Endothelial cell of umbilical vein (primary cell): ENCODE data around the gene STUM. TPM values are rescaled to one million over a fixed set of nuclear protein-coding genes. Genes with fewer than 3 reads are reported as not detected.

ENCODE experiments used
- BruUV-seq: library from RNA; stranded (reverse); fragments of 400-500 nt; replicated peaks from 2 replicates; lab custom pipeline; 2021; lab: Mats Ljungman, UMichigan
- CTCF ChIA-PET: fragments of 300-600, 350-600 bp; sonication (Branson Sonifier 250); formaldehyde crosslinking; loops from one replicate; lab custom pipeline; 2021; ENCODE audit warnings: antibody characterized with exemption, inconsistent platforms; lab: Charles Lee
- POLR2A ChIA-PET: fragments of 300-600, 350-600 bp; sonication (Branson Sonifier 250); formaldehyde crosslinking; loops from one replicate; lab custom pipeline; 2021; ENCODE audit warnings: antibody characterized with exemption, inconsistent platforms; lab: Charles Lee
- DNase-seq: peaks from one replicate; pipeline ENCODE4 v3.0.0-alpha.2; 2011; ENCODE audit warnings: low read depth, low spot score
- FAIRE-seq: peaks from 2 replicates; lab custom pipeline; 2011; peaks lifted over from hg19 to GRCh38; lab: Jason Lieb, UNC
- H2AFZ ChIP-seq: 2 replicates; pipeline ENCODE4 v1.6.0; 2012; ENCODE audit warnings: low read depth, low read length, control low read depth, inconsistent platforms
- H3K27ac ChIP-seq: 2 replicates; pipeline ENCODE4 v1.5.1; 2011; ENCODE audit warnings: low read depth, mild to moderate bottlenecking, control low read depth, low read length, moderate library complexity; ENCODE audit not compliant: insufficient read depth
- H3K27me3 ChIP-seq, 2 experiments: 2 replicates each; pipeline versions ENCODE4 v1.6.0 to v1.6.1; 2011; ENCODE audit warnings: low read length in 2 of 2, mixed read lengths in 1 of 2; ENCODE audit not compliant: control insufficient read depth in 2 of 2, insufficient read depth in 2 of 2
- H3K36me3 ChIP-seq, 2 experiments: 2 replicates in 1 of 2; 3 replicates in 1 of 2; pipeline ENCODE4 v1.5.1; 2011; ENCODE audit warnings: low read length in 2 of 2, mild to moderate bottlenecking in 1 of 2, moderate library complexity in 1 of 2; ENCODE audit not compliant: control insufficient read depth in 2 of 2, insufficient read depth in 2 of 2; ENCODE audit errors: extremely low read depth in 1 of 2
- H3K4me1 ChIP-seq: 3 replicates; pipeline ENCODE4 v1.5.1; 2011; ENCODE audit warnings: mild to moderate bottlenecking, low read length; ENCODE audit not compliant: control insufficient read depth, insufficient read depth; ENCODE audit errors: extremely low read depth
- H3K4me2 ChIP-seq: 2 replicates; pipeline ENCODE4 v1.6.1; 2011; ENCODE audit warnings: low read length, control low read depth, mixed read lengths; ENCODE audit not compliant: insufficient read depth
- H3K4me3 ChIP-seq, 3 experiments: fragments of 200-600 bp in 1 of 3; sonication (generic), shearing (Covaris generic) in 1 of 3; replicated peaks in 1 of 3; 2 replicates each; pipeline ENCODE4 v1.5.1; 2011 to 2016; ENCODE audit warnings: control low read depth in 3 of 3, low read length in 3 of 3, mild to moderate bottlenecking in 2 of 3, inconsistent platforms in 1 of 3, low read depth in 1 of 3, moderate library complexity in 1 of 3; ENCODE audit not compliant: insufficient read depth in 1 of 3
- H3K79me2 ChIP-seq: 2 replicates; pipeline ENCODE4 v1.6.0; 2012; ENCODE audit warnings: low read length, inconsistent platforms; ENCODE audit not compliant: control insufficient read depth, insufficient read depth
- H3K9ac ChIP-seq: replicated peaks from 2 replicates; pipeline ENCODE3; 2011; ENCODE audit warnings: low read length, control low read depth; ENCODE audit not compliant: insufficient read depth; ENCODE audit errors: extremely low read depth
- H3K9me1 ChIP-seq: replicated peaks from 3 replicates; pipeline ENCODE4 v1.6.0; 2011; ENCODE audit warnings: mild to moderate bottlenecking, low read length; ENCODE audit not compliant: control insufficient read depth, insufficient read depth; ENCODE audit errors: extremely low read depth
- H3K9me3 ChIP-seq: replicated peaks from 2 replicates; pipeline ENCODE4 v1.5.1; 2012; ENCODE audit warnings: low read length, inconsistent platforms; ENCODE audit not compliant: control insufficient read depth, insufficient read depth
- H4K20me1 ChIP-seq: replicated peaks from 2 replicates; pipeline ENCODE3; 2011; ENCODE audit warnings: mild to moderate bottlenecking, low read length; ENCODE audit not compliant: control insufficient read depth, insufficient read depth; ENCODE audit errors: extremely low read depth
- CTCF ChIP-seq, 2 donors: IDR thresholded peaks; 1 replicate in 1 of 2; 2 replicates in 1 of 2; pipeline ENCODE4 v1.5.1; 2011; ENCODE audit warnings: low read length in 2 of 2, mild to moderate bottlenecking in 2 of 2, moderate library complexity in 2 of 2, control low read depth in 1 of 2, inconsistent platforms in 1 of 2, low read depth in 1 of 2; ENCODE audit not compliant: insufficient read depth in 1 of 2; ENCODE audit errors: extremely low read depth in 1 of 2
- EZH2 ChIP-seq: IDR thresholded peaks from 2 replicates; pipeline ENCODE4 v1.6.1; 2012; ENCODE audit warnings: borderline replicate concordance, low read depth, mild to moderate bottlenecking, moderate library complexity, low read length, inconsistent platforms; ENCODE audit not compliant: severe bottlenecking
- FOS ChIP-seq: IDR thresholded peaks from 2 replicates; pipeline ENCODE4 v1.6.1; 2011; ENCODE audit warnings: mild to moderate bottlenecking, low read length, moderate library complexity, borderline replicate concordance; ENCODE audit not compliant: insufficient read depth
- GATA2 ChIP-seq: IDR thresholded peaks from 2 replicates; pipeline ENCODE4 v1.7.0; 2011; ENCODE audit warnings: low read depth, mild to moderate bottlenecking, moderate library complexity, mixed read lengths, low read length; ENCODE audit not compliant: insufficient read length, insufficient read depth
- MAX ChIP-seq: IDR thresholded peaks from 2 replicates; pipeline ENCODE4 v1.6.1; 2011; ENCODE audit not compliant: insufficient read depth, insufficient read length
- MYC ChIP-seq: IDR thresholded peaks from one replicate; pipeline ENCODE4 v1.6.1; 2011; ENCODE audit warnings: mild to moderate bottlenecking, low read depth, low read length
- POLR2A ChIP-seq: IDR thresholded peaks from 2 replicates; pipeline ENCODE4 v1.6.1; 2012; ENCODE audit warnings: low read depth, mild to moderate bottlenecking, control low read depth, low read length
- POLR2AphosphoS5 ChIP-seq: IDR thresholded peaks from 2 replicates; pipeline ENCODE4 v1.6.1; 2012; ENCODE audit warnings: low read depth, mild to moderate bottlenecking, control low read depth, low read length, moderate library complexity; ENCODE audit not compliant: insufficient read depth
- dilution Hi-C: fragments of 300-500 bp; cut with MboI; formaldehyde crosslinking; loops from one replicate; pipeline ENCODE4 v1.15.0; 2019; ENCODE audit warnings: low sequenced_read_pairs; ENCODE audit not compliant: extremely low pct_ligation_motif_present
- intact Hi-C: fragments of 100-400 bp; cut with micrococcal nuclease; formaldehyde crosslinking; loops from one replicate; pipeline ENCODE4 v1.10.0; 2022
- polyA plus RNA-seq, 4 experiments: library from polyadenylated mRNA; depleted of rRNA in 3 of 4; stranded (reverse) in 3 of 4; unstranded in 1 of 4; fragments of >200 nt; gene quantifications; 2 replicates each; pipeline versions ENCODE4 v1.2.1 to v1.2.3, GENCODE V29; 2011 to 2012; ENCODE audit warnings: missing spikeins in 1 of 4
- total RNA-seq: library from RNA; stranded (reverse); gene quantifications from 2 replicates; pipeline ENCODE4 v1.2.3, GENCODE V29; 2021

Gene STUM
- total and polyA plus RNA-seq, 2 donors (not counting 3 experiments of a cell fraction or from before 2014, with no cell fraction given) = not detected

GRCh38 chr1:226581650-226582330 lies 33.2 kb downstream of the STUM start:
- H3K9ac ChIP-seq = no peak overlapping the region
- no peaks in the 10 kb centered on the region for H3K9me3 ChIP-seq
- no TSS peak for BruUV-seq
- no peak overlapping the region for H3K27ac ChIP-seq
- TF ChIP-seq GATA2 (no peak), MYC (no peak), CTCF (IDR thresholded peaks at IDR 0.05; ENCODE audit: extremely low read depth in 1 of 2, insufficient read depth in 1 of 2, low read depth in 1 of 2, low read length in 2 of 2) (no peak), POLR2A (no peak), EZH2 (no peak), MAX (no peak), FOS (no peak), POLR2AphosphoS5 (no peak)
- no peak overlapping the region for H3K4me3 ChIP-seq
- no peaks in the 10 kb centered on the region for H3K27me3 ChIP-seq
- H4K20me1 ChIP-seq = no peaks in the 10 kb centered on the region
- no peaks in the 10 kb centered on the region for H3K79me2 ChIP-seq
- H2AFZ ChIP-seq = no peak overlapping the region
- no peaks in the 10 kb centered on the region for H3K36me3 ChIP-seq
- no peaks in the 10 kb centered on the region for H3K4me1 ChIP-seq
- DNase-seq = no peak
- H3K9me1 ChIP-seq = no peaks in the 10 kb centered on the region
- no peak overlapping the region for H3K4me2 ChIP-seq
- dilution Hi-C loops = no loop called here
- ChIA-PET POLR2A (no interaction called here), CTCF (interaction anchor here (1.5 kb wide), 1 partner anchor 12 kb away, joined by 3 read pairs; no protein-coding TSS in a partner anchor)
- intact Hi-C loops = no loop called here
- no peak for FAIRE-seq
